ENCODE measurements around the gene SPACDR. TPM values are rescaled to one million over a fixed set of nuclear protein-coding genes. Genes with fewer than 3 reads are reported as not detected.

Gene SPACDR
- total RNA-seq, 1 experiment from 2014 or later = not detected

- Histone ChIP-seq H3K9me3 (ENCODE audit: control insufficient read depth, low read depth, low read length) (no peaks in the 10 kb centered on the region), H3K9ac (ENCODE audit: extremely low read depth, insufficient read length, low read length) (no peak overlapping the region), H2BK20ac (ENCODE audit: low read depth, low read length, poor library complexity, severe bottlenecking) (no peak overlapping the region), H3K4ac (ENCODE audit: low read depth, low read length) (no peak overlapping the region), H2BK5ac (ENCODE audit: insufficient read length, low read length) (no peak overlapping the region), H3K23ac (ENCODE audit: insufficient read length, low read depth, low read length) (no peak overlapping the region), H2AFZ (ENCODE audit: low read length) (no peak overlapping the region), H3K56ac (ENCODE audit: insufficient read length, low read depth, low read length) (no peak overlapping the region), H3K4me2 (ENCODE audit: insufficient read depth, insufficient read length, low read length) (no peak overlapping the region), H3K23me2 (ENCODE audit: insufficient read length, low read depth, low read length, poor library complexity, severe bottlenecking) (peaks cover 4% of the 10 kb centered on the region), H3K27me3 (ENCODE audit: insufficient read depth, low read length) (no peaks in the 10 kb centered on the region), H4K5ac (ENCODE audit: insufficient read length, low read depth, low read length) (no peak overlapping the region), H3K18ac (ENCODE audit: insufficient read length, low read depth, low read length) (no peak overlapping the region), H3K14ac (ENCODE audit: insufficient read depth, low read length) (no peak overlapping the region), H2BK12ac (ENCODE audit: insufficient read length, low read depth, low read length) (no peak overlapping the region), H3K4me1 (ENCODE audit: insufficient read depth, low read length) (no peaks in the 10 kb centered on the region), H3K79me2 (ENCODE audit: insufficient read depth, low read length) (no peaks in the 10 kb centered on the region; the same call in 1 of the 2 replicates), H3T11ph (ENCODE audit: low read length) (no peak overlapping the region), H4K20me1 (ENCODE audit: control insufficient read depth, insufficient read depth, insufficient read length) (no peaks in the 10 kb centered on the region), H4K8ac (replicated peaks; ENCODE audit: insufficient read length, low read depth, low read length) (no peak overlapping the region), H3K27ac (ENCODE audit: insufficient read length, low read depth, low read length) (no peak overlapping the region), H2AK5ac (ENCODE audit: insufficient read length, low read length) (no peak overlapping the region), H2BK120ac (ENCODE audit: low read depth, low read length, poor library complexity, severe bottlenecking) (no peak overlapping the region), H4K91ac (ENCODE audit: insufficient read length, low read depth, low read length) (no peak overlapping the region), H2BK15ac (ENCODE audit: low read depth, low read length) (no peak overlapping the region), H3K79me1 (ENCODE audit: insufficient read depth, low read depth, low read length, poor library complexity, severe bottlenecking) (peaks cover 3% of the 10 kb centered on the region)
- TF ChIP-seq CTCF (conservative IDR thresholded peaks at IDR 0.05) = no peak
- no peak overlapping the region for H3K4me3 Mint-ChIP-seq
- H3K36me3 Mint-ChIP-seq (ENCODE audit: insufficient read depth in 1 of 3, low read depth in 3 of 3) = peaks cover 4 to 11% (median 8%) of the 10 kb centered on the region in 3 experiments
- H3K27ac Mint-ChIP-seq = no peak overlapping the region
- H3K9me3 Mint-ChIP-seq = peaks cover 4 to 14% of the 10 kb centered on the region in 2 experiments; a peak in 3 of 5 replicates
- DNase-seq = no peak
- peaks cover 9 to 12% of the 10 kb centered on the region in 2 experiments for H3K4me1 Mint-ChIP-seq
- peaks cover 25% of the 10 kb centered on the region for H3K27me3 Mint-ChIP-seq (ENCODE audit: low read depth)
Observed at GRCh38 chr7:100426516-100426915, 37.5 kb downstream of the SPACDR start.

All from H9 (cell line).